Fibroblast of pulmonary artery (primary cell): Measurements from ENCODE around the gene MSMO1.
"Not testable (repeated sequence)": the region's sequence is repeated elsewhere in the genome, so short reads cannot be mapped to it uniquely, and the experiment has no call there.

Experiments
- DNase-seq: peaks from one replicate; pipeline ENCODE4 v3.0.0-alpha.2; 2010; ENCODE audit warnings: low read depth
- H3K4me3 ChIP-seq: replicated peaks from 2 replicates; pipeline ENCODE4 v1.5.1; 2011; ENCODE audit warnings: low read depth, mild to moderate bottlenecking, control low read depth, low read length, moderate library complexity
- TF ChIP-seq, protein P1 (sequence below): IDR thresholded peaks from 2 replicates; pipeline ENCODE4 v1.5.1; 2011; ENCODE audit warnings: mild to moderate bottlenecking, control low read depth, low read length, inconsistent platforms; ENCODE audit errors: missing control alignments

Gene MSMO1

DNA sequence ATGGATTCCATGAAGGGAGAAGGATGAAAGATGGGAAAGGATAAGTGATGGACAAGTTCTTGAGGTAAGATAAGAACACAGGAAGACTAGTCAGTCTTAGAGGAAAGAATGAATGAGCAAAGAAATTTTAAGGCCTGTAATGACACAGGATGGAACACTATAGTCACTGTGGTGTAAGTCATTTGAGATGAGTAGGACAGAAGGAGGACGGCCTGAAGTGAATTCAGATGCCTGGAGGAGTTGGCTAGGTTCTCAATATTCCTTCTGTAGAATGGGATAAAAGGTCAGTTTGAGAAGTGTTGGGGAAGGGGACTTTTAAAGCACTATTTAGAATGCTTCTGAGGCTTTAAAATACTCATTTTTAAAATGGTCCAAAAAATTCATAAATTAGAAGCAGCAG, 3.9 kb downstream of the MSMO1 start:
- TF ChIP-seq, protein P1, sequence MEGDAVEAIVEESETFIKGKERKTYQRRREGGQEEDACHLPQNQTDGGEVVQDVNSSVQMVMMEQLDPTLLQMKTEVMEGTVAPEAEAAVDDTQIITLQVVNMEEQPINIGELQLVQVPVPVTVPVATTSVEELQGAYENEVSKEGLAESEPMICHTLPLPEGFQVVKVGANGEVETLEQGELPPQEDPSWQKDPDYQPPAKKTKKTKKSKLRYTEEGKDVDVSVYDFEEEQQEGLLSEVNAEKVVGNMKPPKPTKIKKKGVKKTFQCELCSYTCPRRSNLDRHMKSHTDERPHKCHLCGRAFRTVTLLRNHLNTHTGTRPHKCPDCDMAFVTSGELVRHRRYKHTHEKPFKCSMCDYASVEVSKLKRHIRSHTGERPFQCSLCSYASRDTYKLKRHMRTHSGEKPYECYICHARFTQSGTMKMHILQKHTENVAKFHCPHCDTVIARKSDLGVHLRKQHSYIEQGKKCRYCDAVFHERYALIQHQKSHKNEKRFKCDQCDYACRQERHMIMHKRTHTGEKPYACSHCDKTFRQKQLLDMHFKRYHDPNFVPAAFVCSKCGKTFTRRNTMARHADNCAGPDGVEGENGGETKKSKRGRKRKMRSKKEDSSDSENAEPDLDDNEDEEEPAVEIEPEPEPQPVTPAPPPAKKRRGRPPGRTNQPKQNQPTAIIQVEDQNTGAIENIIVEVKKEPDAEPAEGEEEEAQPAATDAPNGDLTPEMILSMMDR, result no peak
- no peak for DNase-seq
- H3K4me3 ChIP-seq, result peak overlapping the region; percentile 85

DNA sequence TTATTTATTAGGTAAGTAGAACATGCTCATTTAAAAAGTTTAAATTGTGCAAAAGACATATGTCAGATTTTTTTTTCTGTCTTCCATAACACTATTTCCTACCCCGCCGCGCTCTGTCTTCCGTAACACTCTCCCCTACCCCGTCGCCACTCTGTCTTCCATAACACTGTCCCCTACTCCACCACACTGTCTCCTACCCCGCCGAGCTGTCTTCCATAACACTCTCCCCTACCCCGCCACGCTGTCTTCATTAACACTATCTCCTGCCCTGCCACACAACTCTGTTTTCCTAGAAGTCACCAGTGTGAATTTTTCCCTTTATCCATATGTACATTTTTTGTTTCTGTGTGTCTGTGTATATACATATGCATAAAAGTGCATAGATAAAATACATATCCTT, 4.4 kb downstream of the MSMO1 start:
- TF ChIP-seq, protein P1, result no peak
- H3K4me3 ChIP-seq, result peak overlapping the region; percentile 85
- DNase-seq, result no peak

DNA sequence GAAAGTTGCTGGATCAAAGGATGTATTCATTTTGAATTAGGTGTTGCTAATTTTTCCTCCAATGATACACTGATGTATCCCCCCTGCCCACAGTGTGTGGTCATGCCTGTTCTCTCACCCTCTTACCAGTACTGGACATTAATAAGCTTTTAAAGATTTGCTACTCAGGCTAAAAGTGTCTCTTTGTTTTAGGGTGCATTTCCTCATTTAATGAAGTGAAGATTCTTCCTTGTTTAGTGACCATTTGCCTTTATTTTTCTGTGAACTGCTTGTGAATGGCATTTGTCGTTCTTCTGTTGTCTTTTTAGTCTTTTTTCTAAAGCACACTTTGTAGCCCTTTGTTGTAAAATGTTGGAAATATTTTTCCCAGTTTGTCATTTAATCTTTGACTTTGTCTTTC, 5.0 kb downstream of the MSMO1 start:
- peak overlapping the region; percentile 85 for H3K4me3 ChIP-seq
- TF ChIP-seq, protein P1, result no peak
- DNase-seq, result no peak

DNA sequence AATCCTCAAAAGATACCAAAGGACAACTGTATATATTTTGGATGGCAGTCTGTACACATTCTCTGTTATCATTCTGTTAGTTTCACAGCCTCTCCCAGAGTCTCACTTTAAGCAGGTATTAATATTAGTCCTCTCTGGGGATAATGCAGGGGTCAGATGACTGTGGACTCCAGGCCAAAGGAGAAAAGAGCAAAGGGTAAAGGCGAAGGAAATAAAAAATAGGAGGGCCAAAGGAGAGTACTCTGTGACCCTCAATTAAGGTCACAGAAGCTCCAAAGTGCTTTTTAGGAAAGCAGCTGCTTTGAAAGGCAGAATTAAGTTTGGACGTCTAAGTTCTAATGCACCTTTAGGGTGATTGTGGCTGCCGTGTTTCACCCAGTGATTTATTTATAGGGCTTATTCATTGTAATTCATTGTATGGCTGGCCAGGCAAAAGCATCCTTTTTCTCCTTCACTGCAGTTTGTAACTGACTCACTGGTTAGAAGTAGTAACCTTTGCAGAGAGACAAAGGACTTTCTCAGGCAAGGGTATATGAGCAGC, 7.8 kb downstream of the MSMO1 start:
- TF ChIP-seq, protein P1, result no peak
- H3K4me3 ChIP-seq, result no peak overlapping the region
- no peak for DNase-seq

DNA sequence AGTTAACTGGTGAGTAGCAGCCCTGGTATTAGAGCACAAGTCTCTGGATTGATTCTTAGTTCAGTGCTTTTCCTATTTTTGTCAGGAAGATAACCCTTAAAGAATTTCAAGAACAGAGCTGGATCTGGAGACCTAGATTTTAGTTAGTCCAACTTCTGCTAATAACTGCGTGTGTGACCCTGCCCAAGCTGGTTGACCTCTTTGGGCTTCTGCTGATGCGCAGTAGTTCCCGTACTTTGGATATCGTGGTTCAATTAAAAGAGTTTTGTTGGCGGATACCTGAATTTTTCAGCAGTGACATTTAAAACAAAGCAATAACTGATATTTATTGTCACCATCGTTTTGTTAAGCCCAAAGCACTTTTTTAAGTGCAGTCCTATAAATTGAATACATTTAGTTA, 9.3 kb downstream of the MSMO1 start:
- DNase-seq, result no peak
- TF ChIP-seq, protein P1, result no peak
- H3K4me3 ChIP-seq, result no peak overlapping the region

DNA sequence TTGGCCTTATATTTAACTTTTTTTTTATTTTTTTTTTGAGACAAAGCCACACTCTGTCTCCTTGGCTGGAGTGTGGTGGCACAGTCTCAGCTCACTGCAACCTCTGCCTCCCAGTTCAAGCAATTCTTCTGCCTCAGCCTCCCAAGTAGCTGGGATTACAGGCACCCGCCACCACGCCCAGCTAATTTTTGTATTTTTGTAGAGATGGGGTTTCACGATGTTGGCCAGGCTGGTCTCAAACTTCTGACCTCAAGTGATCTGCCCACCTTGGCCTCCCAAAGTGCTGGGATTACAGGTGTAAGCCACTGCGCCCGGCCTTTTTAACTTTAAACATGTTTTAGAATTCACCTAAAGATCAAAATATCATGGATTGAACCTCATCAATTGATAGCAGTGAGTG, 14.9 kb downstream of the MSMO1 start:
- not testable (repeated sequence) for DNase-seq, H3K4me3 ChIP-seq

DNA sequence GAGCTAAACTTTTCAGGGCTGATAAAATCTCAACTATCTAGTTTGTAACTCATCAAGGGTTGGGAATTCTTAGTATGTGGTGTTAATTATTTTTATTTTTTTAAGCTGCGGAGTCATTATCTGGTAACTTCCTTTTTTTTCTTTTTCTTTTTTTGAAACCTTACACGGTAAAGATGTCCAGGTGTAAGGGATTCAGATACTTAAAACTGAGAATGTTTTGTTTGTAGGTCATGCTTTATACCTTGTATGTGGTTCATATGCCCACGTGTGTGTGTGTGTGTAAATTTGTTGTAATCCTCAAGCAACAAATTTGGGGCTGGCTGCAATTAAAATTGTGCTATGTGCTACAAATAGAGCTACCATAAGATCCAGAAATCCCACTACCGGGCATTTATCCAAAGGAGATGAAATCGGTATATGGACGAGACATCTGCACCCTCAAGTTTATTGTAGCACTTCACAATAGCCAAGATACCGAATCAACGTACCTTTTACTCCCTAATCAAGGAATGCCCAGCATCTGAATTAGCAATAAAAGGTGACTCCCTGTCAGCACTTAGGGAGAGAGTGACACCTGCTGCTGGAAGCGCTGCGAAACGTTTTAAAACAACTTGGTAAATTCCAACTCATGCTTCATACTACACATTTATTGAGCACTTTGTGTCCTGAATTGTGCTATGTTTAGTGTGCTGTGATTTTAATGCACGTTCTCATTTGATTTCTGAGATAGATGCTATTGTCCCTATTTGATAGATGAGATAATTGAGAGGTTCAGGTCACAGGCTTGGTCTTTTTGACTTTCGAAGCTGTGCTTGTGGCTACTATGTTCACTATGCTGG, 16.1 kb downstream of the MSMO1 start:
- H3K4me3 ChIP-seq, result no peak overlapping the region
- TF ChIP-seq, protein P1, result peak; percentile 21
- no peak for DNase-seq
